A673 (cell line): ENCODE results near the gene JAKMIP1. TPM values are rescaled to one million over a fixed set of nuclear protein-coding genes. Genes with fewer than 3 reads are reported as not detected.

Experiments
- BruUV-seq: library from RNA; stranded (reverse); fragments of 400-500 nt; replicated peaks from 2 replicates; lab custom pipeline; 2021; lab: Mats Ljungman, UMichigan
- CTCF ChIA-PET: fragments of 300-600 bp; sonication (Branson Sonifier 250); formaldehyde crosslinking; loops from one replicate; lab custom pipeline; 2022; ENCODE audit warnings: antibody characterized with exemption; lab: Charles Lee
- POLR2A ChIA-PET: fragments of 300-600 bp; sonication (Branson Sonifier 250); formaldehyde crosslinking; loops from one replicate; lab custom pipeline; 2022; ENCODE audit warnings: antibody characterized with exemption; ENCODE audit not compliant: low non-redundant PET; lab: Charles Lee
- DNase-seq: peaks from one replicate; pipeline ENCODE4 v3.0.0-alpha.2; 2015; ENCODE audit warnings: low spot score
- H3K27ac ChIP-seq: fragments of 200-600 bp; sonication (generic); 2 replicates; pipeline ENCODE4 v1.5.1; 2016; ENCODE audit warnings: mixed run types, low read depth, mild to moderate bottlenecking, mixed read lengths, antibody characterized with exemption, low read length; ENCODE audit not compliant: poor library complexity, severe bottlenecking
- H3K27me3 ChIP-seq: fragments of 200-600 bp; sonication (generic); replicated peaks from 2 replicates; pipeline ENCODE4 v1.6.1; 2017; ENCODE audit warnings: mixed run types, low read depth, mild to moderate bottlenecking, mixed read lengths, antibody characterized with exemption, low read length; ENCODE audit not compliant: insufficient read depth, poor library complexity
- H3K36me3 ChIP-seq: fragments of 200-600 bp; sonication (generic); 2 replicates; pipeline ENCODE4 v1.6.1; 2016; ENCODE audit warnings: mixed run types, mild to moderate bottlenecking, mixed read lengths, antibody characterized with exemption, low read length; ENCODE audit not compliant: insufficient read depth, poor library complexity, severe bottlenecking
- H3K4me1 ChIP-seq: fragments of 200-600 bp; sonication (generic); 2 replicates; pipeline ENCODE4 v1.6.1; 2017; ENCODE audit warnings: mixed run types, mild to moderate bottlenecking, mixed read lengths, antibody characterized with exemption, low read length; ENCODE audit not compliant: insufficient read depth, poor library complexity, severe bottlenecking
- H3K4me3 ChIP-seq: fragments of 200-600 bp; sonication (generic); 2 replicates; pipeline ENCODE4 v1.5.1; 2016; ENCODE audit warnings: low read depth, mixed run types, mild to moderate bottlenecking, mixed read lengths, low read length; ENCODE audit not compliant: poor library complexity, severe bottlenecking
- H3K9me3 ChIP-seq: fragments of 200-600 bp; sonication (generic); 2 replicates; pipeline ENCODE4 v1.6.1; 2016; ENCODE audit warnings: mixed run types, low read depth, mild to moderate bottlenecking, mixed read lengths, antibody characterized with exemption, low read length; ENCODE audit not compliant: poor library complexity, severe bottlenecking
- EZH2 ChIP-seq: fragments of 200-600 bp; sonication (generic); IDR thresholded peaks from 2 replicates; pipeline ENCODE4 v1.6.1; 2017; ENCODE audit warnings: borderline replicate concordance, low read depth, mild to moderate bottlenecking, mixed read lengths, antibody characterized with exemption, low read length; ENCODE audit not compliant: poor library complexity, severe bottlenecking
- intact Hi-C: fragments of 100-400 bp; cut with micrococcal nuclease; formaldehyde crosslinking; loops from one replicate; pipeline ENCODE4 v1.10.0; 2022; ENCODE audit not compliant: unreplicated experiment
- total RNA-seq: library from RNA; stranded (reverse); gene quantifications from 2 replicates; pipeline ENCODE4 v1.2.3, GENCODE V29; 2021
- TF ChIP-seq, protein P1 (sequence below): fragments of 300-800, 200-600 bp; sonication (generic); conservative IDR thresholded peaks from 2 replicates; pipeline ENCODE4 v1.5.1; 2017; ENCODE audit warnings: low read depth, mild to moderate bottlenecking, antibody characterized with exemption, low read length, moderate library complexity, mixed read lengths

JAKMIP1 gene
- total RNA-seq, 1 experiment from 2014 or later = not detected

DNA sequence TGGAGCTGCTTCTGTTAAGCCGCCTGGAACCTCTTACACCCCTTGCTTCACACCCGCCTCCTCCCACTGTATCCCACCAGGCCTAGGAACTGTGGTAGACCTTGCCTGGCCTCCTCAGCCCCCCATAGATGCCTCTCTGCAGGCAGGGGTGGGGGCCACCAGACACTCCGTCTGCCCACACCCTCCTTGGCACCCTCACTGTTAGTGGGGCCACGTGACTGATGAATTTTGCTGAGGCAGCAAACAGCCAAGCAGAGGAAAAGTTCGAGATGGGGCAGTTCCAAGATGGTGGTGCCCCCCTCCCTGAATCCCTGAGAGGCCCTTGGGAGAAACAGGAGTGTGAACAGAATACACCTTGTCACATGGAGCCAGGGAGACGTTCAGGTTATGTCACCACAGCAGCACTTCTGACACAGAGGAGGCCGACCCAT, 141.0 kb downstream of the JAKMIP1 start:
- CTCF ChIA-PET = no interaction called here
- POLR2A ChIA-PET = no interaction called here

DNA sequence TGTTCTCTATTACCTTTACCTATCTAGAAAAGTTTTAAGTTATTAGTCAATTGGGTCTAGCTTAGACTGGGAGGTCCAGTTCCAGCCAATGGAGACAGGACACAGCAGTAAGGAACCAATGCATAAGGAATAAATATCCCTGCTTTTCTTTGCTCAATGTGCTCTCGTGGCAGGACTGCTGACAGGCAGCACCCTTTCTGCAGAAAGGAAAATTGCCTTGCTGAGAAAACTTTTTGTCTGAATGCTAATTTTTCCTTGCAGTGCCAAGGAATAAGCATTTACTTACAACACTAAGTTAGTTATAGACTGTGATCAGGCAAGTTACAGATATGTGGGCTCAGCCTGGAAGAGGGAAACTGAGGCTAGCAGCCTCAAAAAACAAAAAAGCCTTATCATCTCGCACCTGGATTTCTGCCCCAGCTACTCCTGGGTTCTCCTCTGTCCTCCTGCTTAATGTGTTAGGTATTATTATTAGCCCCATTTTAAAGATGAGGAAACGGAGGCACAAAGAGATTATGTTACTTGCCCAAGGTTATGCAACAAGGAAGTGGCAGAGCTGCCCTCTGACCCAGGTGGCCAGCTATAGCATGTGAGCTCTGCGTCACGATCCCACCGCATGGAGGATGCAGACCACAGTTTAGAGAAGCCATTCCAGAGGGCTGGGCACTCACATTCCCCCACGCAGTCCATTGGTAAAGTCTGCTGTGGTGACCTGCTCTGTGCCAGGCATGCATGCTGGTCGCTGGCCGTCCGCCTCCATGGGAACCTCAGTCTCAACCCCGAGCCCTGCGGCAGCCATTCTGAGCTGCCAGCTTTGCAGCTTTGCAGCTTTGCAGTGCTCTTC, 141.6 kb downstream of the JAKMIP1 start:
- POLR2A ChIA-PET = no interaction called here
- Histone ChIP-seq H3K9me3 (peaks cover 25% of the 10 kb centered on the region), H3K36me3 (no peaks in the 10 kb centered on the region), H3K4me3 (no peak overlapping the region), H3K27me3 (no peaks in the 10 kb centered on the region), H3K27ac (no peak overlapping the region), H3K4me1 (no peaks in the 10 kb centered on the region)
- CTCF ChIA-PET = no interaction called here
- DNase-seq = no peak
- BruUV-seq = no TSS peak
- TF ChIP-seq EZH2 = no peak
- TF ChIP-seq, protein P1, sequence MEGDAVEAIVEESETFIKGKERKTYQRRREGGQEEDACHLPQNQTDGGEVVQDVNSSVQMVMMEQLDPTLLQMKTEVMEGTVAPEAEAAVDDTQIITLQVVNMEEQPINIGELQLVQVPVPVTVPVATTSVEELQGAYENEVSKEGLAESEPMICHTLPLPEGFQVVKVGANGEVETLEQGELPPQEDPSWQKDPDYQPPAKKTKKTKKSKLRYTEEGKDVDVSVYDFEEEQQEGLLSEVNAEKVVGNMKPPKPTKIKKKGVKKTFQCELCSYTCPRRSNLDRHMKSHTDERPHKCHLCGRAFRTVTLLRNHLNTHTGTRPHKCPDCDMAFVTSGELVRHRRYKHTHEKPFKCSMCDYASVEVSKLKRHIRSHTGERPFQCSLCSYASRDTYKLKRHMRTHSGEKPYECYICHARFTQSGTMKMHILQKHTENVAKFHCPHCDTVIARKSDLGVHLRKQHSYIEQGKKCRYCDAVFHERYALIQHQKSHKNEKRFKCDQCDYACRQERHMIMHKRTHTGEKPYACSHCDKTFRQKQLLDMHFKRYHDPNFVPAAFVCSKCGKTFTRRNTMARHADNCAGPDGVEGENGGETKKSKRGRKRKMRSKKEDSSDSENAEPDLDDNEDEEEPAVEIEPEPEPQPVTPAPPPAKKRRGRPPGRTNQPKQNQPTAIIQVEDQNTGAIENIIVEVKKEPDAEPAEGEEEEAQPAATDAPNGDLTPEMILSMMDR = no peak
- intact Hi-C loops = no loop called here

More for the DNA sequence above, 141.0 kb downstream of the JAKMIP1 start:
- Histone ChIP-seq H3K4me1 (no peaks in the 10 kb centered on the region), H3K9me3 (peaks cover 25% of the 10 kb centered on the region), H3K27me3 (no peaks in the 10 kb centered on the region), H3K4me3 (no peak overlapping the region), H3K27ac (no peak overlapping the region), H3K36me3 (no peaks in the 10 kb centered on the region)
- BruUV-seq = no TSS peak
- DNase-seq = no peak
- intact Hi-C loops = no loop called here
- TF ChIP-seq, protein P1 = no peak

DNA sequence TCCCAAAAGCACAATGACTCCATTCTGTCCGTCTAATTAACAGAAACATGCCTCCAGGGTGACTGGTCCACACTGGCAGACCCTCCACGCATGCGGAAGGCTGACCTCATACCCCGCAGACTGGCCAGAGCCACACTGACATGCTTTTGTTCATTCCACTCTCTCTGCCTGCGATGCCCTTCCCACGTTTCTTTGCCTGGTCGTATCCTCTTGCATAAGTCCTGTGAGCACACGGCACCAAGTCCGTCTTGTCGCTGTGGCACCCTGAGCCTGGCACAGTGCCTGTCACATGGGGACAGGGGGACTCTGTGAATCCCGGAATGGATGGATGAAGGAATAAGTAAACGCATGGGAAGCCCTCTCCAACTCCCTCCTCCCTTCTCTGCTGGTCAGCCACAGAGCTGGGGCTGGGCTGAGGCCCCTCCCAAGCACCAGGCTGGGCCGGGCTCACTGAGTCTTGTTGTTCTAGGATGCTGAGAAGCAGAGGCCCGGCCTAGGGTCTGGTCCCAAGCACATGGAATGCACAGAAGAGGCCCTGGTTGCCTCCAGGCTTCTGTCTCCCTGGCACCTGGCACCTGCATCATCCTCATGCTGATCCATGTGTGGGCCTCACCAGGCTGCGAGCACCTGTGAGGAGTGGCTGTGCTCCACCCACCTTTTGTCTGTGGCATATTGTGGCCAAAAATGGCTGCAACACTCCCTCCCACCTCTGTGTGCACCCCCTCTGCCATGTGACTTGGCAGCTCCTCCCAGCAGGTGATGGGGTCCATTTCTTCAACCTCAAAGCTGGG, 143.2 kb downstream of the JAKMIP1 start:
- no peak overlapping the region for H3K27ac ChIP-seq
- ChIA-PET CTCF (no interaction called here), POLR2A (no interaction called here)
- intact Hi-C loops = no loop called here
- H3K4me1 ChIP-seq = no peaks in the 10 kb centered on the region
- H3K27me3 ChIP-seq = peaks cover 8% of the 10 kb centered on the region
- no peaks in the 10 kb centered on the region for H3K36me3 ChIP-seq
- no peak for TF ChIP-seq EZH2
- TF ChIP-seq, protein P1 = no peak
- no peak for DNase-seq
- BruUV-seq = no TSS peak
- peaks cover 25% of the 10 kb centered on the region for H3K9me3 ChIP-seq
- H3K4me3 ChIP-seq = no peak overlapping the region
